ENCODE results near the gene HMGCLL1. TPM values are rescaled to one million over a fixed set of nuclear protein-coding genes. Genes with fewer than 3 reads are reported as not detected.

HMGCLL1 gene
- polyA plus RNA-seq, 1 of the 3 experiments (the other 2 are of a cell fraction), result not detected

DNA sequence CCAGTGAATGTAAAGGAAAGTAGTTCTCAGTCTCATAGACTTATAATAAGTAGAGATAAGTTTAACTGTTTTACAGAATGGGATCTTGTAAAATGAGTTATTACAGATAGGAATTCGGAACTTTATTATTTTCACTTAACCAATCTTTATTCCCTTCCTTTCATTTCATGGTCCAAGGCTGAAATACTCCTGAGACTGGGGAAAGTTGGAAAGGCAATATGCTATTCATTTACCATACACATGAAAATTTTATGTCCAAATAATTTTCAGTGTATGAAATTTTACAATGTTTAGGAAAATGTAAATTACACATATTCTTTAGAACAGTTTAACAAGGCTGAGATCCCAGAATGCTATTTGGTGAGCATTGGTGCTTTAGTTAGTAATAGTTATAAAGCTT, 62.3 kb downstream of the HMGCLL1 start:
- no peaks in the 10 kb centered on the region for H3K27me3 ChIP-seq (ENCODE audit: insufficient read depth)
- H3K36me3 ChIP-seq (replicated peaks in 1 of 2; ENCODE audit: control insufficient read depth in 1 of 2, insufficient read depth in 2 of 2, low read length in 1 of 2), result no peaks in the 10 kb centered on the region
- H3K4me2 ChIP-seq, result no peak overlapping the region
- 11% methylated on average over 1 of the region's 1 CpG for WGBS (ENCODE audit: low lambda C conversion rate)
- no peaks in the 10 kb centered on the region for H3K9me2 ChIP-seq
- H2AFZ ChIP-seq (ENCODE audit: low read depth), result no peak overlapping the region
- no peak overlapping the region for H3K27ac ChIP-seq (ENCODE audit: low read depth in 2 of 2, low read length in 1 of 2)
- no peaks in the 10 kb centered on the region for H3K9me3 ChIP-seq
- H3K79me2 ChIP-seq (ENCODE audit: insufficient read depth), result no peaks in the 10 kb centered on the region
- ChIA-PET POLR2A (no interaction called here), CTCF (no interaction called here)
- H3K4me3 ChIP-seq (ENCODE audit: low read depth in 2 of 2, low read length in 1 of 2), result no peak overlapping the region
- H4K20me1 ChIP-seq (ENCODE audit: insufficient read depth), result no peaks in the 10 kb centered on the region
- no peak for TF ChIP-seq YY1 (IDR thresholded peaks at IDR 0.05; ENCODE audit: low read depth)
- no peak for TF ChIP-seq EZH2phosphoT487 (IDR thresholded peaks at IDR 0.05; ENCODE audit: borderline replicate concordance, low read depth)
- no peak for TF ChIP-seq REST (IDR thresholded peaks at IDR 0.05; ENCODE audit: low read depth, low read length)
- no peak for TF ChIP-seq IRF3 (IDR thresholded peaks at IDR 0.05; ENCODE audit: low read depth, low read length)
- TF ChIP-seq SMC3 (IDR thresholded peaks at IDR 0.05; ENCODE audit: low read depth, low read length), result no peak
- TF ChIP-seq MEF2A (IDR thresholded peaks at IDR 0.05; ENCODE audit: borderline replicate concordance, low read depth), result no peak
- no peaks in the 10 kb centered on the region for H3F3A ChIP-seq (replicated peaks; ENCODE audit: insufficient read depth)
- H3K9ac ChIP-seq, result no peak overlapping the region
- H3K4me1 ChIP-seq (ENCODE audit: control insufficient read depth in 1 of 2, insufficient read depth in 2 of 2, low read depth in 1 of 2, low read length in 1 of 2), result no peaks in the 10 kb centered on the region; a peak in 1 of 4 replicates
- no peak for DNase-seq

DNA sequence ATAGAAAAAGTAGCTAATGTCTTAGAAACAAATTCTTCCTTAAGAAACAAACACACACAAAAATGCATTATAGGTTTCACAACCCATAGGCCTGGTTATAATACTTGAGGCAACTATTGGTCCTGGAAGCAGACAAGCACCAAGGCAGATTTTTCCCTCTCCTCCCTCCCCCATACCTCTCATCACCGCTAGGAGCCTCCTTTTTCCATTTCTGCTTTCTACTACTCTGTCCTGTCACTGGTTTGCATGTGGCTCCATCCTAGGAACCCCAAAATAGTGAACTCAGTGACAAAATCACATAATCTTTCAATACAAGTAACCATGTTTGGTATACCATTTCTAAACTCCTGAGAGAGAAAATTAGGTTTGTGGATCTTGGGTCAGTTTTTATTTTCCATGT, 66.1 kb downstream of the HMGCLL1 start:
- H3K27ac ChIP-seq (ENCODE audit: low read depth in 2 of 2, low read length in 1 of 2), result no peak overlapping the region
- H3K4me2 ChIP-seq, result no peak overlapping the region
- H3F3A ChIP-seq (replicated peaks; ENCODE audit: insufficient read depth), result no peaks in the 10 kb centered on the region
- DNase-seq, result no peak
- no peaks in the 10 kb centered on the region for H4K20me1 ChIP-seq (ENCODE audit: insufficient read depth)
- no peak overlapping the region for H3K9ac ChIP-seq
- WGBS (ENCODE audit: low lambda C conversion rate), result 28% methylated on average over 1 of the region's 1 CpG
- no peak overlapping the region for H3K4me3 ChIP-seq (ENCODE audit: low read depth in 2 of 2, low read length in 1 of 2)
- no peaks in the 10 kb centered on the region for H3K9me2 ChIP-seq
- CTCF ChIA-PET, result interaction anchor here (1.2 kb wide), 1 partner anchor 11 kb away, joined by 4 read pairs; no protein-coding TSS in a partner anchor
- H3K4me1 ChIP-seq (ENCODE audit: control insufficient read depth in 1 of 2, insufficient read depth in 2 of 2, low read depth in 1 of 2, low read length in 1 of 2), result no peaks in the 10 kb centered on the region
- POLR2A ChIA-PET, result no interaction called here
- TF ChIP-seq TEAD4 (IDR thresholded peaks at IDR 0.05; ENCODE audit: borderline replicate concordance, insufficient read depth) (no peak), POLR2AphosphoS5 (IDR thresholded peaks at IDR 0.05; ENCODE audit: low read depth, low read length) (no peak), FOXJ3 (CRISPR knock-in tag; IDR thresholded peaks at IDR 0.05) (no peak), IRF3 (IDR thresholded peaks at IDR 0.05; ENCODE audit: low read depth, low read length) (no peak), YY1 (IDR thresholded peaks at IDR 0.05; ENCODE audit: low read depth) (no peak)
- TF ChIP-seq, protein P1, sequence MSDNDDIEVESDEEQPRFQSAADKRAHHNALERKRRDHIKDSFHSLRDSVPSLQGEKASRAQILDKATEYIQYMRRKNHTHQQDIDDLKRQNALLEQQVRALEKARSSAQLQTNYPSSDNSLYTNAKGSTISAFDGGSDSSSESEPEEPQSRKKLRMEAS (IDR thresholded peaks at IDR 0.05; ENCODE audit: low read depth), result no peak
- H3K79me2 ChIP-seq (ENCODE audit: insufficient read depth), result no peaks in the 10 kb centered on the region
- H2AFZ ChIP-seq (ENCODE audit: low read depth), result no peak overlapping the region
- H3K36me3 ChIP-seq (replicated peaks in 1 of 2; ENCODE audit: control insufficient read depth in 1 of 2, insufficient read depth in 2 of 2, low read length in 1 of 2), result no peaks in the 10 kb centered on the region
- no peaks in the 10 kb centered on the region for H3K9me3 ChIP-seq
- no peaks in the 10 kb centered on the region for H3K27me3 ChIP-seq (ENCODE audit: insufficient read depth)

Measured in SK-N-SH (cell line).